Hematopoietic multipotent progenitor cell treated with erythropoietin and hydrocortisone succinate and interleukin-3 and kit ligand, for 15 days (in vitro differentiated cells): Measurements from ENCODE around the gene FAM24B.
"Not testable (repeated sequence)": the region's sequence is repeated elsewhere in the genome, so short reads cannot be mapped to it uniquely, and the experiment has no call there.

Experiments
- DNase-seq: peaks from one replicate; pipeline ENCODE4 v3.0.0-alpha.2; 2015; ENCODE audit warnings: low spot score

Gene FAM24B

GRCh38 chr10:122858042-122858441 lies 21.3 kb downstream of the FAM24B start:
- DNase-seq: not testable (repeated sequence)

GRCh38 chr10:122856902-122857301 lies 22.5 kb downstream of the FAM24B start:
- no peak for DNase-seq

- DNase-seq: no peak
Observed at GRCh38 chr10:122855745-122856144, 23.6 kb downstream of the FAM24B start.

- DNase-seq: no peak
Observed at GRCh38 chr10:122854648-122855047, 24.7 kb downstream of the FAM24B start.

- DNase-seq: no peak
Observed at GRCh38 chr10:122853665-122854313, 25.6 kb downstream of the FAM24B start.

GRCh38 chr10:122852261-122852660 lies 27.1 kb downstream of the FAM24B start:
- no peak for DNase-seq

GRCh38 chr10:122850705-122851640 lies 28.4 kb downstream of the FAM24B start:
- no peak for DNase-seq

GRCh38 chr10:122849900-122850605 lies 29.3 kb downstream of the FAM24B start:
- DNase-seq: no peak

GRCh38 chr10:122849090-122849489 lies 30.3 kb downstream of the FAM24B start:
- no peak for DNase-seq

- DNase-seq: no peak
Observed at GRCh38 chr10:122847782-122848604, 31.4 kb downstream of the FAM24B start.

GRCh38 chr10:122845783-122846332 lies 33.5 kb downstream of the FAM24B start, which contains the start of gene CUZD1:
Gene CUZD1, minus strand, starts transcription at chr10:122845857. Its CDS starts 14 bp downstream, at chr10:122845843.
- DNase-seq: no peak

- no peak for DNase-seq
Observed at GRCh38 chr10:122844146-122844545, 35.2 kb downstream of the FAM24B start.

- no peak for DNase-seq
Observed at GRCh38 chr10:122841569-122841968, 37.8 kb downstream of the FAM24B start.

- no peak for DNase-seq
Observed at GRCh38 chr10:122839505-122839904, 39.9 kb downstream of the FAM24B start.

GRCh38 chr10:122838880-122839279 lies 40.5 kb downstream of the FAM24B start:
- no peak for DNase-seq

- no peak for DNase-seq
Observed at GRCh38 chr10:122835908-122836307, 43.5 kb downstream of the FAM24B start.

GRCh38 chr10:122830965-122831353 lies 48.4 kb downstream of the FAM24B start:
- no peak for DNase-seq

GRCh38 chr10:122830273-122830964 lies 49.0 kb downstream of the FAM24B start:
- DNase-seq: no peak

GRCh38 chr10:122829454-122829853 lies 49.9 kb downstream of the FAM24B start:
- no peak for DNase-seq

- no peak for DNase-seq
Observed at GRCh38 chr10:122828716-122829255, 50.6 kb downstream of the FAM24B start.
